Ramos (cell line): ENCODE results near the gene NDUFAF5.

Source experiments
- in situ Hi-C: fragments of 300-500 bp; cut with MboI; formaldehyde crosslinking; loops from one replicate; pipeline ENCODE4 v1.14.3; 2022; ENCODE audit warnings: low sequenced_read_pairs; ENCODE audit not compliant: unreplicated experiment

The NDUFAF5 gene

DNA sequence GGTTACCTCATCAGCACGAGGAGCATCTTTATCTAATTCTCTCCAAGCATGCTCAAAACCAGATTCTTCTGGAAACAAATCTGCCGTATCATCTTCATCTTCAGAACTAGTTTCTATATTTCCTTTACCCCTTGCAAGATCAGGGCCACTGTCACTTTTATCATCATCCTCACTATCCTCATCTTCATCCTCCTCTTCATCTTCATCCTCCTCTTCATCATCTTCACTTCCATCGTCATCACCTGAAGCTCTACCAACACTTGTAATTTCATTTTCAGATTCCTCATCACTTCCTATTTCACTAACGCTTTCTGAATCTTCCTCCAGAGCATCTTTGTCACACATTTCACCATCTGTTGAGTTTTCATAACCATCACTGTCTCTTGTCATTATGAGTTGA, 9.0 kb upstream of the NDUFAF5 start:
- in situ Hi-C loops: loop anchor here (10.0 kb wide), 1 partner anchor 661 kb away; no protein-coding TSS in a partner anchor

DNA sequence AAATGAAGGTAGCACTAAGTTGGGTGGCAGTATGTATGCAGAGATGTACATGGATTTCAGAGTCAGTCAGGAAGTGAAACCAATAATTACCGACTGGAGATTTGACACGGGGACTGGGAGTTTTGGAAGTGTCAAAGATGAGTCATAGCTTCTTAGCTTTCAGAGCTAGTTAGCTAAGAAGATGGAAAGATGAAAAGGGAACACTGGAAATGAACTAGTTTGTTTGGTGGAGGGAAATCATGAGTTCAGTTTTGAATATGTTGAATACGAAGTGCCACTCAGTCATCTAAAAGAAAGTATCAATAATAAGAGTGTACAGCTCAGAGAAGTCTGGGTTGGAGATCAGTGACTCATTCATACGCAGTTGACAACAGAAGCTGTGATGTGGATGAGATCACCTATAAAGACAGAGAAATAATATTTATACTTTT, 7.6 kb upstream of the NDUFAF5 start:
- in situ Hi-C loops: loop anchor here (10.0 kb wide), 1 partner anchor 662 kb away; no protein-coding TSS in a partner anchor

GRCh38 chr20:13778827-13779226, 6.0 kb upstream of the NDUFAF5 start:
- in situ Hi-C loops: loop anchor here (10.0 kb wide), 1 partner anchor 664 kb away; no protein-coding TSS in a partner anchor

DNA sequence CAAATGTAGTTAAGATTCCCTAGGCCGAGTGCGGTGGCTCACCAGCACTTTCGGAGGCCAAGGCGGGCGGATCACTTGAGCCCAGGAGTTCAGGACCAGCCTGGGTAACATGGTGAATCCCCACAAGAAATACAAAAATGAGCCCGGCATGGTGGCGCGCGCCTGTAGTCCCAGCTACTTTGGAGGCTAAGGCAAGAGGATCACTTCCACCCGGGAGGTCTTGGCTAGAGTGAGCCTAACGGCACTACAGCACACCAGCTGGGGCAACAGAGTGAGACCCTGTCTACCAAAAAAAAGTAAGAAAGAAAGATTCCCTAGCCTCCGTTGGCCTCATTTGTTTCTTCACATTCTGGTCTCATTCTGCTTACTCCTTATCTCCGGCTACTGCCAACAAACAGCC, 1.3 kb upstream of the NDUFAF5 start:
- in situ Hi-C loops: no loop called here

GRCh38 chr20:13784271-13784892, 446 bp upstream of the NDUFAF5 start:
- in situ Hi-C loops: no loop called here

- in situ Hi-C loops: no loop called here
Observed at GRCh38 chr20:13786143-13786828, 1.5 kb downstream of the NDUFAF5 start.

GRCh38 chr20:13788167-13788834, 3.5 kb downstream of the NDUFAF5 start:
- in situ Hi-C loops: no loop called here

- in situ Hi-C loops: no loop called here
Observed at GRCh38 chr20:13790708-13791107, 5.9 kb downstream of the NDUFAF5 start.

GRCh38 chr20:13791540-13792459, 7.0 kb downstream of the NDUFAF5 start:
- in situ Hi-C loops: no loop called here

DNA sequence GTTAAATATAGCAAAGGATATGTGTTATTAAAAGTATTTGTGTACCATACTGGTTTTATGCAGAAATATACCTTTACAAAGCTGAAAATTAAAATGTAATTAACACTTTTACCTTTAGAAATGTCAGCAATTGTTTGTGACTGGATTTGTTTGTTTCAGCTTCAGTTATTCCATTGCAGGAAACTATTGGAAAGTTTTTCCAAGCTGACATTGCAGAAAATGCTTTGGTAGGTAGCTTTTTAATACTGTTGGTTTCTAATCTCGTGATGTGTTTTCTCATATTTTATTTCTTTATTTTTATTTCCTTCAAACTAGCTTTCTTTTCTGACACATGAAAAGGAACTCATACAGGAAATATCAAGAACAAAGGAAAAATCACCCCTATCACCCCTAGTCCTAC, 8.2 kb downstream of the NDUFAF5 start:
- in situ Hi-C loops: no loop called here

DNA sequence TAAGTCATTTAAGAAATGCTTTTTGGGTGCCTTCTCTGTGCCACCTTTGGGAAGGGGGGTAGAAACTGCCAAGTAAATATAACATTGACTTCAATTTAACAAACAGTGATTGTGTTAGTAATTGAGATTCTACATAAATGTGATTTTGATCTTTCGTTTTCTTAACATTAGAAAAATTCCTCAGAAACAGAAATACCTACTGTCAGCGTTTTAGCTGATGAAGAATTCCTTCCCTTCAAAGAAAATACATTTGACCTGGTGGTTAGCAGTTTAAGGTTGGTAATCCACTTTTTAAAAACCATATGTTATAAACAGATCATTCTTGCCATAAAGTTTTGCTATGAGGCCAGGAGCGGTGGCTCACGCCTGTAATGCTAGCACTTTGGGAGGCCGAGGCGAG, 9.8 kb downstream of the NDUFAF5 start:
- in situ Hi-C loops: no loop called here

DNA sequence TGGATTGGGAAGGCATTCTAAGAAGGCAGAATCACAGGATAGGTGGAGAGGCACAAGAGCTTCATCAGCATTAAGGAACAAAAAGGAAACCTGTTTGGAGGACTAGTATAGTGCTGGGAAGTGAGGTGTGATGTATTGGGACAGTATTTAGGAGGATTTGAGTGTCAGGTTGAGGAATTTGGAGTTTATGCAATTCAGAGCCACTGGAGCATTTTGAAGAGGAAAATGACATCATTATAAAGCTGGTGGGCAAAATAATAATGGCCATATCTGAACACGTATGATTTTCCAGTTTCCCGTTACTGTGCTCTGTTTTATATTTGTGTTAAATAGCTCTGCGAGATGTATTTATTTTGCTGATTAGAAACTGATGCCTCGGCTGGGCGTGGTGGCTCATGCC, 14.2 kb downstream of the NDUFAF5 start:
- in situ Hi-C loops: no loop called here

GRCh38 chr20:13799974-13800373, 15.1 kb downstream of the NDUFAF5 start:
- in situ Hi-C loops: no loop called here

DNA sequence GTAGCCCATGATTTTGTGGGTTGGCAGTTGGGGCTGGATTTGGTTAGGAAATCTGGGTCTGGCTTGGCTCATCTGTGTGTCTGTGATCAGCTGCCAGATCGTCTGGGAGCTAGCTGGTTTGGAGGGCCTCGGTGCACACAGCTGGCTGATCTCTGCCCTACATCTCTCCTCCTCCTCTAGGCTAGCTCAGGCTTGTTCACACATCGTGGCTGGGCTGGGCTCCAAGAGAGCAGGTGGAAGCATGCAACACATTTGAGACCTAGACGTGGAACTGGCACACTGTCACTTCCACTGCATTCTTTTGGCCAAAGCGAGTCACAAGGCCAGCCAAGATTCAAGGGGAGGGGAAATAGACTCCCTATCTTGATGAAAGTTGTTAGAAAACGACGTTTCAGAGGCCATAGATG, 15.9 kb downstream of the NDUFAF5 start:
- in situ Hi-C loops: no loop called here

GRCh38 chr20:13809373-13809772, 24.5 kb downstream of the NDUFAF5 start:
- in situ Hi-C loops: no loop called here

DNA sequence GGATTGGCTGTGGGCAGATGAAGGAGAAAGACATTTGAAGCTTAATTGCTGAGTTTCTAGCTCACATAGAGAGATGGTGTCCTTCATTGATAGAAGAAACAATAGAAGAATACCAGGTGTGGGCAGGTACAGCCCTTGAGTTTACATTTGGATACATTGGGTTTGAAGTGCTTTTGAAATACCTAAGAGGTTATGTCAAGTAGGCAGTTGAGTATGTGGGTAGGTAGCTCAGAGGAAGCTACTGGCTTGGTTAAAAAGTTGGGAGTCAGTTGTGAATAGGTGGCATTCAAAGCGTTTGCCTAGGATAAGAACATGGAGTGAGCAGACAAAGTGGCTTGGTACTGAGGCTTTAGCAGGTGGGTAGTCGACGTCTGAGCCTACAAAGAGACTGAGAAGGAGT, 25.0 kb downstream of the NDUFAF5 start:
- in situ Hi-C loops: no loop called here

DNA sequence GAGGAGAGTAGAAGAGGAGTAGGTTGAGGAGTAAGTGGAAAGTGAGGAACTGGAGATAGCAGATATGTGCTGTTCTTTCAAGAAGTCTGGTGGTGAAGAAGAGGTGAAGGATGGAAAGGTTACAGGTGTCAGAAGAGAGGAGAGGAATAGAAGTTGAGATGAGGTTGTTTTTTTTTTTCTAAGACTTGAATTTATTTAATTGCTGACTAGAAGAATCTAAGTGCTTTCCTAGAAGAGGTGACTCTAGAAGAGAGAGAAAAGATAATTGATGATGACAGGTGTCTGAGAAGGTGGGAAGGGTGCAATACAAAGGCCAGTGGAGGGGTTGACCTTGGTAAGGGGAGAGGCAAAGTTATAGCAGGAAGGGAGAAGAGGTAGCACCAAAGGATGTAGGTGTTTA, 25.6 kb downstream of the NDUFAF5 start:
- in situ Hi-C loops: no loop called here

- in situ Hi-C loops: no loop called here
Observed at GRCh38 chr20:13813910-13814309, 29.1 kb downstream of the NDUFAF5 start.

DNA sequence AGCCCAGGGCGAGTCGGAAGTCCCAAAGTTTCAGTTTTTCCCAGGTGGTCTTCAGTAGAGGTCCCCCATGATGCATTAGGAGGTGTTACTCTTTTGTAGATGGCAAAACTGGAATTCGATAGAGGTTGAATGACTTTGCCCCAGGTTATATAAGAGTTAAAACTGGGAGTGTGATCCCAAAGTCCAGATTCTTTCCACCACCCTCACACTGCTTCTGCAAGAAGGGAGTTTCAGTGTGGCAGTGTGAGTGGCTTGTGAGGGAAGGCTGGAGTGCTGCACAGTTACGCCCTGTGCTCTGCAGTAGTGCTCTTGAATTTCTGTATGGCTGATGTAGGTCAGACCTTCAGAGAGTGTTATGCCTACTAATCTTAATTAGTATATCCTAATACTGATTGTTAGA, 29.8 kb downstream of the NDUFAF5 start:
- in situ Hi-C loops: no loop called here

- in situ Hi-C loops: no loop called here
Observed at GRCh38 chr20:13816757-13817156, 31.9 kb downstream of the NDUFAF5 start.
